Stimulated activated CD8-positive, alpha-beta memory T cell treated with anti-CD3 and anti-CD28 coated beads, Interleukin-12 subunit alpha, Interleukin-12 subunit beta, amount 100 ng/mL, for 4 hours (primary cell): ENCODE measurements around the gene LARP4B.

Experiments
- DNase-seq: peaks from one replicate; pipeline ENCODE4 v3.0.0-alpha.2; 2020; ENCODE audit warnings: low read depth

Gene LARP4B

DNA sequence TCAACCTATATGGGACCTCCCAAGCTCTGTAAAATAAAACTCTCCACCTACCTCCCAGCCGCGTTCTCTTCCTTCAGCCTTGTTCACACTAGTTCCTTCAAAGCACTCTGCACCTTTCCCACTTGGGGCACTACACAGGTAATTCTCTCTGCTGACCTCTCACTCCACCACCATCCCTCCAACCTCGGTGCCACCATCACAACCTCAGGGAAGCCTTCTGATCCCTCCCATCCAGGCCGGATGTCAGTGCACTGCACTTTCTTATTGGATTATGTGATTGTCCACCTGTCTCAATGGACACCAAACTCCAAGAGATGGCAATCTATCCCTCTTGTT, 7.0 kb downstream of the LARP4B start:
- no peak for DNase-seq

GRCh38 chr10:923844-924523, 7.5 kb downstream of the LARP4B start:
- no peak for DNase-seq

DNA sequence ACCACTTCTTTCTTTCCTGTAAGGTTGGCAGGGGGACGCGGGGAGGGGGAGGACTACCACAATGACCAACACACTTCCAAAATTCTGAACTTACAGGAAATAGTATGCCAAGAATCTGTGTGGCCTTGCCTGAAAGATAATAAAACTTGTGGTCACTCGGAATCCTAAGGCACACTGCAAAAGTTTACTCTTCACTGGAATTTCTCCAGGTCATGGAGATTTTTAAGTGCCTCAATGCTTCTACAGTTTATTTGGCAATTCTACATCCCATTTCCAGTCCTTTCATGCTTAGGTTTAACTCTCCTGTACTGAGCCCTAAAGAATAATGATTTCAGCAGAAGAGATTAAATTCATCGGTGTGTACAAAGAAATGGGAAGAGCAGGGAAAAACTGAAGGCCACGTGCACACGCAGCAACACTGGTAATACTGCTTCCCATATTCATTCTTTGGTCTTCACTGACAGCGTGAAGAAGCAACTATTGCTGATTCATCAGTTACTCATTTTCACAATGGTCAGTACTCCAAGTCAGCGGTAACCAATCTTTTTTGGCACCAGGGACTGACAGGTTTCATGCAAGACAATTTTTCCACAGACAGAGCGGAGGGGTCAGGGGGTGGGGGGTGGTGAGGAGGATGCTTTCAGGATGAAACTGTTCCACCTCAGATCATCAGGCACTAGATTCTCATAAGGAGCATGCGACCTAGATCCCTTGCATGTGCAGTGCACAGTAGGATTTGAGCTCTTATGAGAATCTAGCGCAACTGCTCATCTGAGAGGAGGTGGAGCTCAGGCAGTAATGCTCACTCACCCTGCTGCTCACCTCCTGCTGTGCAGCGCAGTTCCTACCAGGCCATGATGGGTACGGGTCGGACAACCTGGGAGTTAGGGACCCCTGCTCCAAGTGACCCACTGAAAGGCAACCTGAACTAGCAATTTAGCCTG, 9.8 kb downstream of the LARP4B start:
- DNase-seq: no peak

GRCh38 chr10:920450-920849, 11.1 kb downstream of the LARP4B start:
- DNase-seq: no peak

- no peak for DNase-seq
Observed at GRCh38 chr10:919481-919880, 12.0 kb downstream of the LARP4B start.

DNA sequence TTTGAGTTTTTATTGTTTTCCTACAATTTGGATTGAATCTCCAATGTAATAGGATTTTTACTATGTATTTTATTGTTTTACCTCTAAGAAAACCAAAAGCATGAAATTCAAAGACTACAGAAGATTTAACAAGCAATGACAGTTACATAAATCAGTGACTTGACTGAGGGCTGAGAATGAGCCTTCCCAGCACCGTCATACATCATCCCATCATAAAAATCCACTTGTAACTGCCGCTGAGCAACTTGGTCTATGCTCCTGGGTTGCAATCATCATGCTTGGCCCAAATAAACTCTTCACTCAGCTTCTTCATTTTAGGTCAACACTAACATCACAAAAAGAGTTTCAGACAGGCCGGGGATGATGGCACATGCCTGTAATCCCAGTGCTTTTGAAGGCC, 13.5 kb downstream of the LARP4B start:
- no peak for DNase-seq

GRCh38 chr10:917416-917720, 14.1 kb downstream of the LARP4B start:
- no peak for DNase-seq

- DNase-seq: no peak
Observed at GRCh38 chr10:916716-917415, 14.6 kb downstream of the LARP4B start.

GRCh38 chr10:909831-910230, 21.7 kb downstream of the LARP4B start:
- no peak for DNase-seq

GRCh38 chr10:905972-906371, 25.5 kb downstream of the LARP4B start:
- no peak for DNase-seq

- DNase-seq: no peak
Observed at GRCh38 chr10:905503-905902, 26.0 kb downstream of the LARP4B start.

- DNase-seq: no peak
Observed at GRCh38 chr10:904403-904802, 27.1 kb downstream of the LARP4B start.

DNA sequence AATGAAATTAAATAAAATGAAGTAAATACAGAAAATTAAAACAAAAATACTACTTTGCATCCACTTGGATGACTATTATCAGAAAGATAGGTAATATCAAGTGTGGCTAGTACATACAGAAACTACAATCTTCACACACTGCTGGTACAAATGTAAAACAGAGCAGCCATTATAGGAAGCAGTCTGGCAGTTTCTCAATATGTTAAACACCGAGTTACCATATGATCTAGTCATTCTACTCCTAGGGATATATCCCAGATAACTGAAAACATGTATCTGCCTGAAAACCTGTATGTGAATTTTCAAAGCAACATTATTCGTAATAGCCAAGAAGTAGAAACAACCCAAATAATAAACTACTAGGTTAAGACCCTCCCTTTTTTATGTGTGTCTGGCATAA, 33.4 kb downstream of the LARP4B start:
- DNase-seq: no peak

DNA sequence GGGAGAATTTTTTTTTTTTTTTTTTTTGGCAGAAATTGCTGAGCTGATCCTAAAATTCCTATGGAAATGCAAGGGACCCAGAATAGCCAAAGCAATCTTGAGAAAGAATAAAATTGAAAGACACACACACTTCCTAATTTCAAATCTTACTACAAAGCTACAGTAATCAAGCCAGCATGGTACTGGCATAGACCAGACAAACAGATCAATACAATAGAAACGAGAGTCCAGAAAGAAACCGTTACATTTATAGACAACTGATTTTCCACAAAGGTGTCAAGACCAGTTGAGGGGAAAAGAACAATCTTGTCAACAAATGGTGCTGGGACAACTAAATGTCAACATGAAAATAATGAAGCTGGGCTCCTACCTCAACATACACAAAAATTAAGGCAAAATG, 34.5 kb downstream of the LARP4B start:
- no peak for DNase-seq

- DNase-seq: no peak
Observed at GRCh38 chr10:895324-895723, 36.2 kb downstream of the LARP4B start.

- no peak for DNase-seq
Observed at GRCh38 chr10:878895-879294, 52.6 kb downstream of the LARP4B start.

GRCh38 chr10:878333-878759, 53.2 kb downstream of the LARP4B start:
- DNase-seq: no peak

DNA sequence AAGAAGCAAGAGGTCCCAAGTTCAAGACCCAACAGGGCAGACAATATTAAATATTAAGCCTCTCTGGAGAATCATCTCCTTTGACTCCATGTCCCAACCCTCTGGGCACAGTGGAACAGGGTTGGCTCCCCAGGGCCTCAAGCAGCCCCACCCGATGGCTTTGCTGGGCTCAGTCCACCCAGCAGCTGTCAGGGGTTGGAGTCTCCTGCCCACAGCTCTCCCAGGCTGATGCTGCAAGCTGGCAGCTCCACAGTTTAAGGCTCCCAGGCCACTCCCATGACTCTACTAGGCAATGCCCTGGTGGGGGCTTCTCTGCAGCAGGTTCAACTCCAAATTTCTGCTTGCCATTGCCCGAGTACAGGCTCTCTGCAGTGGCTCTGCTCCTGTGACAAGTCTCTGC, 55.1 kb downstream of the LARP4B start:
- no peak for DNase-seq

DNA sequence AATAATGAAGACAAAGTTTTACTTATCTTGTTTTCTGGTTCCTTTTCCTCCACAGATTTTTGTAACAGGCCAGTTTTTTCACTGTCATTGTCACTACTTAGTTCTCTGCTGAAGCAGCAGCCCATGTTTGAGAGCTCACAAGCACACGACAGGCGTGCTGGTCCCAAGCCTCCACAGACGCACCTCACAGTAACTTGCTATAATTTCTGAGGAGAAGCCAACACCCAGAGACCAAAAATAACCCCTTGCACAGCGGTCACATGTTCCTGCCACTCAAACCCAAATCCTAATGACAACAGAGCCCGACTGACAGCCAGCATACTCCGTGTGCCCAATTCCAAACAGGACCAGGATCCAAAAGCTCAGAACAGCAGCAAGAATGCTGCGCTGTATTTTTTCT, 58.5 kb downstream of the LARP4B start:
- DNase-seq: no peak

DNA sequence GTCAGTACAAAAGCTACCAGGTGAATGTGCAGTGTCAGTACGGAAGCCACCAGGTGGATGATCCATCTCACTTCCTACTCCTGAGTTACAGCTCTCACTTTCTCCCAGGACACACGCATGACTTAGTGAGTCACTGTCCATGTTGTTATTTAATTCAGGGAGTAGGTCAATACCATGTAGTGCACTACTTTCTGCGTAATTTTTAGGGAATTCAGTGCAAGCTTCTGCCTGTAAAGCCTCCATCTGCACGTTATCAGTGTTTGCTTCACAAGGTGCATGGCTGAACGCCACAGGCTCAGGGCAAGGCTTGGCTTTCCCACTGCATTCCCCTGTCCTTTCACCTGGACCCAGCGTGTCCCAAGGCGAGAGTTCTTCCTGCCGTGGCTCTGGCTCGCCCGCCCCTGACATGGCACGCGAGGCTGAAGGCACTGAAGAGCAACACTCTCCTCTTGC, 59.5 kb downstream of the LARP4B start:
- DNase-seq: no peak

- no peak for DNase-seq
Observed at GRCh38 chr10:870564-871166, 60.8 kb downstream of the LARP4B start.

GRCh38 chr10:869171-869570, 62.3 kb downstream of the LARP4B start:
- DNase-seq: no peak

GRCh38 chr10:867807-868206, 63.7 kb downstream of the LARP4B start:
- DNase-seq: no peak
